ENCODE results near the gene FNDC3B.

The FNDC3B gene

GRCh38 chr3:172380632-172381031 is 341.3 kb downstream of the FNDC3B start:
- DNase-seq, result no peak

GRCh38 chr3:172383306-172383796 is 344.0 kb downstream of the FNDC3B start:
- no peak for DNase-seq

GRCh38 chr3:172384836-172385235 is 345.5 kb downstream of the FNDC3B start:
- no peak for DNase-seq

GRCh38 chr3:172387728-172388127 is 348.4 kb downstream of the FNDC3B start:
- no peak for DNase-seq

DNA sequence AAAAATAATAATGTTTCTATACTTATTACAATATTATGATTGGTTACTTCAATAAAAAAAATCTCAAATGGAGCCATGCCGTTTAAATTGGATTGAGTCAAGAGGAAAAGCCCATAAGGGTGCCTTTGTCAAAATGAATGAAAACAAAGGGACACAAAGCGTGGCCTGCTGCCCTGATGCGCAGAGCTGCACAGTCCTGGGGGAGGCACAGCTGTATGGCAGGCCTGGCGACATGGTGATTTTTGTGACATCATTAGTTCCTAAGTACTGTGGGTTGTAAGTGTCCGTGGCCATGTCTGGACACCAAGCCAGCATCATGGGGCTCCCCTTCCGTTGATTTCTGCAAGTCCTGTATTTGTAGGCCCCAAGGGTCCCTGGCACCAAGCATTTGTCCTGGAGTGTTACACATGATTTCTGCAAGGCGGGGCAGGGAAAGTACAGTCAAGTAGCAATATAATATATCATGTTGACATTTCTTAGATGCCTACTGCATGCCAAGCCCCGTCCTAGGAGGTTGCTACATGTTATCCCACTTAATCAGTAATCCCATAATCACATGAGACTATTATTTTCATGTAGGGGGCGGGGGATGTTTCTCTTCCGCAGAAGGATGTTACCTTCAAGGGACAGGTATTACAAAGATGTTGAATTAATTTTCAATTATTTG is 349.2 kb downstream of the FNDC3B start:
- no peak for DNase-seq

DNA sequence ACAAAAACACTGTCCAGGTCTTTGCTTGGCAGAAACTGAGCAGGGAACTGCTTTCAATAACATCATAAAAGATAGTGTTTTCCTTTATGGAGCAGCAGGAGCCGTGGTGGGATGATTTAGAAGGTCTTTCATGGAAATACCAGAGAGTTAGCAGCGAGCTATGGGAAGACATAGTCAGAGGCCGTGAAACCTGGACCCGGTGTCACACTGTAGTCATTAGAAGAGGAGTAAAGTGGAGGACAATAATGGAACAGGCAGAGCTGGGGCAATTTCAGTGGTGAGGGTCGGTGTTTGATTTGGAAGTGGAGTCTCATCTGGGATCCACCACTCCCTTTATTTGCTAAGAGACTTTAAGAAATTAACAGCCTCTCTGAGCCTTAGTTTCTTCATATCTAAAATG is 351.4 kb downstream of the FNDC3B start:
- no peak for DNase-seq

DNA sequence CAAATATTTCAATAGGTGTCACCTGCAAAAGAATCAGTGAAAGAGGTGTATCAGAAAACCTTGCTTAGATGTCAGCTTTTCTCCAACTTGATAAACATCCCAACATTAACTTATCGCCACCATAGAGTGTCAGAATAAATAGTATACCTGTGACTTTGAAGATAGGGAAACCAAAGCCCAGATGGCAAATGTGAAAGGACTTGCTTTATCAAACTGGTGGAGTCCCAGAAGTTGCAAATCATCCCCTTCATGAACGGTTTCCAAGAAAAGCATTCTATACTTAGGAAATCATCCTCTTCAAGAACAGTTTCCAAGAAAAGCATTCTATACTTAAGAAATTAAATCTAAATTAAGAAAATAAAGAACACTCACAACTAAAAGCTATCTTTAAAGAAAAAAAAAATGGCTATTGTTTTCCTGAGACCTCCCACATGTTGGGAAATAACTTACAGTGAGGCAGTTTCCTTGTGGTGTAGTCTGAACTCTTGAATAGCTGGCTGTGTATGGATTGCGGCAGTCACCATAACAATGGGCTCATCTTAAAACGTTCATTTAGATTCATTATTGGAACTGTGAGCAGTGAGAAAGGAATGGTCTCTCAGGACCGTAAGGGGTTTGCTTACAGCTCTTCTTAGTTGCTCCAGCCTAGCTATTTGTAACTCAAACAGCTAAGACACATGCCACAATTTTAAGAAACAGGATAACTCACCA is 352.4 kb downstream of the FNDC3B start:
- DNase-seq, result no peak

- no peak for DNase-seq
Measured at GRCh38 chr3:172394692-172395091, 355.3 kb downstream of the FNDC3B start.

GRCh38 chr3:172396400-172396799 is 357.0 kb downstream of the FNDC3B start:
- no peak for DNase-seq

DNA sequence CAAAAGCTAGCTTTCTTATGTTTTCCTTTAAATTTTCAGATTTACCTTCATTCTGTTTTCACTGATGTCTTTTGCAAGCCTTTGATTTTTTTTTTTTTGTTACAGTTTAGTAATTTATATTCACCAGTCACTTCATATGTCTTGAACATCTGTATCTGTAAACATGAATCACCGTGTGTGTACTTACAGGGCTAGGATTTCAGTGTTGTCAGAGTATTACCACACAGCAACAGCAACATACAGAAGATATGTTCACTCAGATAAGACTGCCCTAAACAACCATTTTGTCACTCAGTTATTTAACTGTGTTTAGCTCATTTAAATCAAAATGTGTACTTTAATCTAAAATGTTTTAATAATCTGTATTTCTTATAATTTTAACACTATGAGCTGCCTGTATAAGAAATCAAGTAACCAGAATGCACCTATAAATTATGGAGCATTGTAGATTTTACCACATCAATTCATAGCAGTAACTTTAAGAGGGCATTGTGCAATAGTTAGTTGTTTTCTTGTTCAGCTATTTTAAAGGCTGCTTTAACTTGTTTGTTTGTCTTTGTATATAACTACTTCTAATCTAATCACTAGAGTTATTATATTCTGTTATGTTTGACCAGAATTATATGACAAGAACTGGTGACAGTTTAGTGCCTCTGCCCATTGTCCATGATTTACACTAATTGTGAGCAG is 358.5 kb downstream of the FNDC3B start:
- DNase-seq, result no peak

GRCh38 chr3:172398484-172398883 is 359.1 kb downstream of the FNDC3B start:
- no peak for DNase-seq

- no peak for DNase-seq
Measured at GRCh38 chr3:172402090-172402489, 362.7 kb downstream of the FNDC3B start.

DNA sequence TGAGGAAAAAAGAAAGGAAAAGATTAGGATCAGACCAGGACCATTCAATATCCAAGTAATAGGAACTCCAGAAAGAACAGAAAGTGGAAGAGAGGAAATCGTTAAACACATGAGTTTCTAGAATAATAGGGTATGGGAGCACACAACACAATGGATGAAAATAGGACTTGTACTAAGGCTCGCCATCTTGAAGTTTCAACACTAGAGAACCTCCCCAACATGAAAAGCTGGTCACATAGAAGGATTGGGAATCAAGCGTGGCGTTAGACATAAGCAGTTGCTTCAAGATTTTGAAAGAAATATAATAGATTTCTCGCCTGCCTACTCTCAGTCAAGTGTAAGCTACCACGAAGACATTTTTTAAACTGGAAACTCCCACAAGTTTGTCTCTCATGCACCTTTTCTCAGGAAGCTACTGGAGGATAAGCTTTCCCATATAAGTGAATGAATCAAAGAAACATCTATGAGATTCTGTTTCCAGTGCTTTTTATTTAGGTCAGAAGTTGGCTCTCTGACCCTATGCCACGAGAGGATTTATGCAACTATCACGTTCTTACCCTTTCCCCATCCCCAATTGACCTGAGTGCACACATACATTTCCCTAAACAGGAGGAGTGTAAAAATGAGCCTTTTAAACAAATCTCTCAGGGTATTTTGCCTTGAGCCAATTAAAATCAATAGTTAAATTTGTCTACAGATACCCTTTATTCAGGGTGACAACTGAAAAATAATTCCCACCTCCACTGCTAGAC is 363.7 kb downstream of the FNDC3B start:
- DNase-seq, result no peak

- no peak for DNase-seq
Measured at GRCh38 chr3:172404237-172404962, 365.0 kb downstream of the FNDC3B start.

DNA sequence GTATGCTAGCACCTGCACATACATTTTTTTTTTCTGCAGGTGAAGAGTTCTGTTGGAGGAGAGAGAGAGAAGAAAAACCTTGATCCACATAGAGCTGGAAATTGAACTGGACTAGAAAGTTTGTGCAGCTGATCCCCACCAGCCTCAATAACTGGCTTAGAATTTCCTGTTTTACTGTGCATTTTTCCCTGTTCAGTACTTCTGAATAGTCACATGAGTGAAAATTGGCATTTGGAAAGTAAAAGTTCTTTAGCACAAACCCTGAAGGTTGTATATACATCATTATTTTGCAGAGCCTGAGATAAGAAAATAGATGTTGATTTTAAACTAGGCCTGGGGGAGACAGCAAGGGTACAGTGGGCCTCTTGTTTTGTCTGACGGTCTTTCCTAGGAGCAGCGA is 366.5 kb downstream of the FNDC3B start:
- DNase-seq, result no peak

DNA sequence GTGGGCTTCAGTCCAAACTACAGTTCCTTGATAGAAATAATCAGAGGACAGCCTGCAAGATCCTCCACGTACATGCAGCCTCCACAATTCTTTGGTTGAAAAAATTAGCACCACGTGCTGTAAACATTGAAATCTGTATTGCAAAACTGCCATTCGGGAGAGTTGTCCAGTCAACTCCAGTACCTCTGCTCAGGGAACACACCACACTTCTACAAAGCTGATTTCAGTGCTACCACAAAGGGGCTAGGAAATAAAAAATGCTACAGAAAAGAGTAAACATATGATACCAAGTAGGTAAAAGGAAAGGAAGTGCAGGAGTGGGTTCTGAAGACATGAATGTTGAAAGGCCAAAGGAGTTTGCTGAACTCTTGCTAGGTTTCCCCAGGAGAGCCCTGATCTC is 368.5 kb downstream of the FNDC3B start:
- no peak for DNase-seq

DNA sequence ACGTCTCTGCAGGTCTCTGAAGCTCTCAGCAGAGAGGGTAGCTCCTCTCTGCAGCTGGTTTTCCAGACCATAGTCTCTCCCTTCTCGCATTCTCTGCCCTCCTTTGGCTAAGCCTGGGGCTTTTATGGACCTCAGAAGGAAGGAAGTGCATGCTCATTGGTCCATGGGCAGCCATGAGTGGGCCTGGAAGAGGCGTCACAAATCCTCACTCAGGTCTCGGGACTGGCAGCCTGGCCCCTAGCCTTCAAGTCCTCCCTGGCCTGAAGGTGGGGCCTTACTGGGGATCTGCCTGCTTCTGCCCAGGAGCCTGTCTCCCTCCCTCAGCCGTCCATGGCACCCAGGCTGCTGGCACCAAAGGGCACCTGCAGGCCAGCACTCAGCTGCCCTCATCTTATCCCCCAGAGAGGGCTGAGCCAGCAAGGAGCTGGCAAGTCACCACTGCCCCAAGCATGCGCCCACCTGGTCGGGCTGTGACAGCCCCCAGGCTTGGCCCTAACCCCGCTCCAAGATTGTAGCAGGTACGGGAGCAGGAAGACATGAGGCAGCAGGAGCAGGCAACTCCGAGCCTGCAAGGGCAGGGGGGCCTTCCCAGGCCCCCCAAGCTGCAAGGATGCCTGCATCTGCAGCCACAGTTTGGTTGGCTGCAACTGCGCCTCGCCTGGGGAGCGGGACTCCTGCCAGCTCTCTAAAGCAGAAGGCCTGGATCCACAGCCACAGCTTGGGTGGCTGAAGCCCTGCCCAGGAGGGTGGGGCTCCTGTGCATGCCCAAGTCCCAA is 371.5 kb downstream of the FNDC3B start:
- DNase-seq, result no peak

- no peak for DNase-seq
Measured at GRCh38 chr3:172411478-172411947, 372.1 kb downstream of the FNDC3B start.

GRCh38 chr3:172415323-172415722 is 375.9 kb downstream of the FNDC3B start:
- no peak for DNase-seq

DNA sequence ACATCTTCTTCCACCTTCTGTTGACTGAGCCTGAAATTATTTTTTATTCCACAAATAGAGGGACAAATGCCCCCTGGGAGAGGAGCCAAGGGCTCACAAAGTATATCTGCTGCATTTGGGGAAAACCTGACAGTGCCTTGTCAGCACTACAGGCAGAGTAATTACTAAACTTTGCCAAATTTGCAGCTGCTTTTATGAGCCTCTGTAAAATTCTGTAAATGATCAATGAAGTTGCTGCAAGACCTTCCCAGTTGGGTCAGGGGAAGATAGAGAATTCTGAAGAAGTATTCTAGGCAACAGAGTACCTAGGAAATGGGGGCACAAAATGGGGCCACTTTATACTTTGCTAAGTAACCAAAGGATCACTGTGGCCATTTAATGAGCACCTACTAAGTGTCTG is 398.3 kb downstream of the FNDC3B start:
- DNase-seq, result no peak

- no peak for DNase-seq
Measured at GRCh38 chr3:172438186-172438585, 398.8 kb downstream of the FNDC3B start.

DNA sequence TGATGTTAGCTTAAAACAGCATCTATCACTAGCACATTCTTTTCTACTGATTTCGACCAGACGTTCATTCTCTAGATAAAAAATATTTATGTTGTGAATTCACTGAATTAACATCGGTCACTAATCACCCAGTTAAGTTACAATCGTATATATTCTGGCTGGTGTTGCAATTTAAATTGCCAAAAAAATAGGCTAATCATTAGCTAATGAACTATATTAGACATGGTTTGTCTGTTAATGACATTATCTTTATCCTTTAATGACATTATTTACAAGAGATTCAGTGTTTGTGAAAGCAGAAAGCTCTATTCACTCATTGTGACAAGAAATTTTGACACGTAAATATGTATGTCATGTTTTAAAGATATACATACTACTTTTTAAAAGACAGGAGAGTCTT is 402.2 kb downstream of the FNDC3B start:
- no peak for DNase-seq

Measured in stimulated activated CD4-positive, alpha-beta T cell treated with anti-CD3 and anti-CD28 coated beads, Interleukin-4, amount 100 ng/mL, for 4 hours (primary cell).